Measurements from ENCODE around the gene ZNF215. TPM values are rescaled to one million over a fixed set of nuclear protein-coding genes. Genes with fewer than 3 reads are reported as not detected.

Gene ZNF215
- total and polyA plus RNA-seq, 2 of the 8 experiments (the other 6 are each of a cell fraction or from before 2014, with no cell fraction given): 6.4 to 17.9 TPM

- Histone ChIP-seq H2AFZ (ENCODE audit: low read length) (no peak overlapping the region), H2BK20ac (ENCODE audit: low read length) (no peak overlapping the region), H3K9me3 (ENCODE audit: insufficient read depth in 2 of 2, low read depth in 1 of 2, low read length in 1 of 2) (no peaks in the 10 kb centered on the region), H2BK15ac (ENCODE audit: low read length) (no peak overlapping the region), H3K18ac (ENCODE audit: extremely low read depth, low read length) (no peak overlapping the region), H3K23me2 (ENCODE audit: low read depth, low read length) (no peaks in the 10 kb centered on the region), H3K4me1 (replicated peaks in 1 of 4; ENCODE audit: control insufficient read depth in 3 of 4, insufficient read depth in 4 of 4, low read length in 3 of 4) (no peaks in the 10 kb centered on the region), H3K14ac (ENCODE audit: insufficient read length) (no peak overlapping the region), H3K4ac (replicated peaks; ENCODE audit: insufficient read length, low read depth, low read length) (no peak overlapping the region), H4K8ac (ENCODE audit: extremely low read depth, insufficient read depth, low read length) (no peak overlapping the region), H2BK120ac (replicated peaks; ENCODE audit: low read depth, low read length) (no peak overlapping the region), H3K4me2 (ENCODE audit: insufficient read depth in 1 of 2, low read depth in 2 of 2, low read length in 2 of 2) (no peak overlapping the region), H2BK5ac (ENCODE audit: low read depth, low read length) (no peak overlapping the region), H4K91ac (replicated peaks; ENCODE audit: insufficient read length, low read length) (no peak overlapping the region), H4K20me1 (replicated peaks in 1 of 2; ENCODE audit: control insufficient read depth in 1 of 2, insufficient read depth in 2 of 2, low read length in 2 of 2) (no peaks in the 10 kb centered on the region), H2AK5ac (ENCODE audit: low read depth, low read length) (no peak overlapping the region), H3K27ac (ENCODE audit: low read depth, low read length) (no peak overlapping the region), H3K79me1 (ENCODE audit: low read depth, low read length) (no peaks in the 10 kb centered on the region), H3K4me3 (ENCODE audit: extremely low read depth in 1 of 4, insufficient read depth in 2 of 4, low read depth in 3 of 4, low read length in 4 of 4) (no peak overlapping the region), H4K5ac (ENCODE audit: insufficient read length, low read depth, low read length) (no peak overlapping the region), H3K23ac (ENCODE audit: insufficient read length) (no peak overlapping the region), H3K27me3 (replicated peaks in 1 of 4; ENCODE audit: control insufficient read depth in 3 of 4, extremely low read depth in 1 of 4, insufficient read depth in 3 of 4, low read length in 3 of 4) (no peaks in the 10 kb centered on the region), H2BK12ac (ENCODE audit: low read depth, low read length) (no peak overlapping the region), H3K36me3 (ENCODE audit: control insufficient read depth in 2 of 4, insufficient read depth in 4 of 4, low read length in 3 of 4) (no peaks in the 10 kb centered on the region), H3K9ac (replicated peaks in 1 of 4; ENCODE audit: extremely low read depth in 1 of 4, low read depth in 3 of 4, low read length in 3 of 4) (no peak overlapping the region), H3K56ac (replicated peaks; ENCODE audit: insufficient read length, low read depth, low read length) (no peak overlapping the region), H3K79me2 (ENCODE audit: control insufficient read depth in 1 of 2, insufficient read depth in 2 of 2, low read length in 2 of 2) (no peaks in the 10 kb centered on the region)
- TF ChIP-seq BACH1 (IDR thresholded peaks at IDR 0.05; ENCODE audit: low read length) (no peak), TBP (IDR thresholded peaks at IDR 0.05; ENCODE audit: low read depth, low read length) (no peak), ATF3 (IDR thresholded peaks at IDR 0.05; ENCODE audit: insufficient read depth, low read depth, low read length) (no peak), USF2 (IDR thresholded peaks at IDR 0.05; ENCODE audit: low read length) (no peak), CTCF (IDR thresholded peaks at IDR 0.05; ENCODE audit: control extremely low read depth in 1 of 3, insufficient read depth in 1 of 3, low read depth in 1 of 3, low read length in 3 of 3) (no peak), SIX5 (IDR thresholded peaks at IDR 0.05; ENCODE audit: low read depth, low read length) (no peak)
- ChIA-PET POLR2A (ENCODE audit: partially characterized antibody) (no interaction called here), CTCF (ENCODE audit: partially characterized antibody) (no interaction called here)
- FAIRE-seq: no peak
- DNase-seq (ENCODE audit: low read depth in 1 of 2, low spot score in 2 of 2): no peak
These were observed 62.3 kb downstream of the ZNF215 start for GRCh38 chr11:6988506-6988905.

Measured in H1 (cell line).